ENCODE data around the gene KCNE3.

- TF ChIP-seq CTCF (IDR thresholded peaks at IDR 0.05; ENCODE audit: insufficient read depth, low read depth, low read length) (no peak), EZH2 (IDR thresholded peaks at IDR 0.05; ENCODE audit: insufficient read depth, low read length) (no peak)
Observed at GRCh38 chr11:74459584-74459983, 7.8 kb downstream of the KCNE3 start.

Measured in astrocyte (in vitro differentiated cells and primary cell).